Measurements from ENCODE around the gene CCT5.

- TF ChIP-seq CTCF (IDR thresholded peaks at IDR 0.05) (no peak), POLR2A (IDR thresholded peaks at IDR 0.05) (no peak)
These were observed 39.3 kb downstream of the CCT5 start for GRCh38 chr5:10289353-10289752.
